ENCODE measurements around the gene THRA.

The THRA gene

GRCh38 chr17:40064971-40065768, 2.4 kb downstream of the THRA start:
- DNase-seq (ENCODE audit: low read depth in 2 of 2), result no peak

GRCh38 chr17:40065769-40066510, 3.2 kb downstream of the THRA start:
- no peak for DNase-seq (ENCODE audit: low read depth in 2 of 2)

- DNase-seq (ENCODE audit: low read depth in 2 of 2), result no peak
These were observed 4.9 kb downstream of the THRA start for GRCh38 chr17:40067710-40068109.

GRCh38 chr17:40068129-40068581, 5.4 kb downstream of the THRA start:
- no peak for DNase-seq (ENCODE audit: low read depth in 2 of 2)

- DNase-seq (ENCODE audit: low read depth in 2 of 2), result no peak
These were observed 5.8 kb downstream of the THRA start for GRCh38 chr17:40068584-40068916.

GRCh38 chr17:40068917-40069750, 6.4 kb downstream of the THRA start:
- peak; percentile 60 to 66 for DNase-seq (ENCODE audit: low read depth in 2 of 2)

GRCh38 chr17:40069751-40070708, 7.3 kb downstream of the THRA start:
- DNase-seq (ENCODE audit: low read depth in 2 of 2), result no peak

- DNase-seq (ENCODE audit: low read depth in 2 of 2), result no peak
These were observed 8.0 kb downstream of the THRA start for GRCh38 chr17:40070709-40071312.

GRCh38 chr17:40071313-40072039, 8.7 kb downstream of the THRA start:
- no peak for DNase-seq (ENCODE audit: low read depth in 2 of 2)

GRCh38 chr17:40072040-40072734, 9.4 kb downstream of the THRA start:
- no peak for DNase-seq (ENCODE audit: low read depth in 2 of 2)

- DNase-seq (ENCODE audit: low read depth in 2 of 2), result no peak
These were observed 10.1 kb downstream of the THRA start for GRCh38 chr17:40072735-40073346.

GRCh38 chr17:40073454-40074174, 10.8 kb downstream of the THRA start:
- no peak for DNase-seq (ENCODE audit: low read depth in 2 of 2)

GRCh38 chr17:40074175-40074512, 11.4 kb downstream of the THRA start:
- no peak for DNase-seq (ENCODE audit: low read depth in 2 of 2)

- no peak for DNase-seq (ENCODE audit: low read depth in 2 of 2)
These were observed 12.1 kb downstream of the THRA start for GRCh38 chr17:40074871-40075200.

- DNase-seq (ENCODE audit: low read depth in 2 of 2), result peak in 1 of 2 donors; percentile 58
These were observed 12.6 kb downstream of the THRA start for GRCh38 chr17:40075201-40075941.

- no peak for DNase-seq (ENCODE audit: low read depth in 2 of 2)
These were observed 13.3 kb downstream of the THRA start for GRCh38 chr17:40075942-40076498.

GRCh38 chr17:40076591-40076990, 13.8 kb downstream of the THRA start:
- DNase-seq (ENCODE audit: low read depth in 2 of 2), result no peak

- no peak for DNase-seq (ENCODE audit: low read depth in 2 of 2)
These were observed 16.8 kb downstream of the THRA start for GRCh38 chr17:40079545-40079944.
